ENCODE data around the gene SBF2. TPM values are rescaled to one million over a fixed set of nuclear protein-coding genes. Genes with fewer than 3 reads are reported as not detected.

SBF2 gene
- total RNA-seq, 1 donor from 2014 or later = 12.0 TPM

DNA sequence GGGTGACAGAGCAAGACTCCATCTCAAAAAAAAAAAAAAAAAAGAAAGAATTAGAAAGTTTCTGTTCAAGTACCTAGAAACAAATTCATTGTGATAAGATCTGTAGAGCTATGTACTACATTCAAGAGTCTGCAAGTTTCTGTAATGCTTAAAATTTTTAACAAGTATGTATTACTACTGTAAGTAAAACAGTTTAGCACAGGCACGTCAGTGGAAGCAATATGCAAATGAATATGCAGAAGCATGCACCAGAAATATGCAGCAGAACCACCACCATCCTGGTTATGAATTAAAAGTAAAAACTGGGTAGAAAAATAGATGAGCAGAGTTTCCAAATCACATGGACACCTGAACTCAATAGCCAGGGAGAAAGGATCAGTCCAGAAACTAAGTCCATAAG lies 19.3 kb downstream of the SBF2 start:
- intact Hi-C loops (cut with micrococcal nuclease) = no loop called here
- ChIA-PET CTCF (no interaction called here), POLR2A (no interaction called here)
- H3K27ac Mint-ChIP-seq = no peak overlapping the region
- ATAC-seq (ENCODE audit: low read depth) = no peak
- DNase-seq = no peak
- H3K36me3 Mint-ChIP-seq (ENCODE audit: low read depth) = no peaks in the 10 kb centered on the region
- no peaks in the 10 kb centered on the region for H3K9me3 Mint-ChIP-seq
- TF ChIP-seq, protein P1, sequence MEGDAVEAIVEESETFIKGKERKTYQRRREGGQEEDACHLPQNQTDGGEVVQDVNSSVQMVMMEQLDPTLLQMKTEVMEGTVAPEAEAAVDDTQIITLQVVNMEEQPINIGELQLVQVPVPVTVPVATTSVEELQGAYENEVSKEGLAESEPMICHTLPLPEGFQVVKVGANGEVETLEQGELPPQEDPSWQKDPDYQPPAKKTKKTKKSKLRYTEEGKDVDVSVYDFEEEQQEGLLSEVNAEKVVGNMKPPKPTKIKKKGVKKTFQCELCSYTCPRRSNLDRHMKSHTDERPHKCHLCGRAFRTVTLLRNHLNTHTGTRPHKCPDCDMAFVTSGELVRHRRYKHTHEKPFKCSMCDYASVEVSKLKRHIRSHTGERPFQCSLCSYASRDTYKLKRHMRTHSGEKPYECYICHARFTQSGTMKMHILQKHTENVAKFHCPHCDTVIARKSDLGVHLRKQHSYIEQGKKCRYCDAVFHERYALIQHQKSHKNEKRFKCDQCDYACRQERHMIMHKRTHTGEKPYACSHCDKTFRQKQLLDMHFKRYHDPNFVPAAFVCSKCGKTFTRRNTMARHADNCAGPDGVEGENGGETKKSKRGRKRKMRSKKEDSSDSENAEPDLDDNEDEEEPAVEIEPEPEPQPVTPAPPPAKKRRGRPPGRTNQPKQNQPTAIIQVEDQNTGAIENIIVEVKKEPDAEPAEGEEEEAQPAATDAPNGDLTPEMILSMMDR (IDR thresholded peaks at IDR 0.05) = no peak
- no peaks in the 10 kb centered on the region for H3K27me3 Mint-ChIP-seq
- H3K4me3 Mint-ChIP-seq = no peak overlapping the region
- H3K4me1 Mint-ChIP-seq = peaks cover 6% of the 10 kb centered on the region

DNA sequence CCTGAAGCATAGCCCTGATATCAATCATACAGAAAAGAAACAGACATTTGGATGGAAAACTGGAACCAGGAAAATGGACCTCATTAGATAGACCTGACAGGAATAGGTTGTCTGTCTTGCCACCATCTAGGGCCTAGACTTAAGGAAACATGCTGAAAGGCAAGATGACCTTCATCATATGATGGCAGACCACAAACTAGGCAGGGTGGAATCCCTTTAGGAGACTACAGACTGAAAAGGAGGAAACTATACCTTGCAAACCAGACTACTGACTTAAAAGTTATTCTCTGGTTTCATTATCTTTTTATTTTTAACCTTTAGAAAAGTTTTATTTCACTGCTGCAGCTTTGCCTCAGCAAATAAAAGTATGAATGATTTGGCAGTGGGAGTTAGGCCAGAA lies 20.3 kb downstream of the SBF2 start:
- intact Hi-C loops (cut with micrococcal nuclease) = no loop called here
- H3K27me3 Mint-ChIP-seq = no peaks in the 10 kb centered on the region

DNA sequence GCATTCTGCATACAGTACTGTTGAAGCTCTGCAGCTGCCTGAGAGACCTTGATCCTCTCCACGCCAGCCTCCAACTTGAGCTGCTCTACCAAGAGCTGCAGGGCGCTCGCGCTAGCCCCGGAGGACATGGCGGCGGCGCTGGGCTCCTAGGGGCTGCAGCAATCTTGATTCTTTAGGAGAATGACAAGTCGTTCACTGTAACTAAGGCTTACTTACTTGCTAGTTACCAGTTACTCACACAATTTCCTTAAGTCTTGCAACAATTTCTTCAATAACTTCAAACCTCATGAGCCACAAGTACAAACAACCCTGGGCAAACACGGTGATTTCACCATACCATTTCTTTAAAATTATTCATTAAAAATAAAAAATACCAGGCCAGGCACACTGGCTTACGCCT lies 21.9 kb downstream of the SBF2 start:
- ATAC-seq (ENCODE audit: low read depth) (no peak), DNase-seq (no peak)
- no peak overlapping the region for H3K27ac Mint-ChIP-seq
- ChIA-PET POLR2A (no interaction called here), CTCF (no interaction called here)
- no peaks in the 10 kb centered on the region for H3K27me3 Mint-ChIP-seq
- no peak overlapping the region for H3K4me3 Mint-ChIP-seq
- no peaks in the 10 kb centered on the region for H3K9me3 Mint-ChIP-seq
- no peaks in the 10 kb centered on the region for H3K36me3 Mint-ChIP-seq (ENCODE audit: low read depth)
- intact Hi-C loops (cut with micrococcal nuclease) = no loop called here
- TF ChIP-seq, protein P1 (IDR thresholded peaks at IDR 0.05) = no peak
- peaks cover 6% of the 10 kb centered on the region for H3K4me1 Mint-ChIP-seq

More for the DNA sequence above, 20.3 kb downstream of the SBF2 start:
- Mint-ChIP-seq H3K4me3 (no peak overlapping the region), H3K4me1 (peaks cover 6% of the 10 kb centered on the region), H3K27ac (no peak overlapping the region), H3K9me3 (no peaks in the 10 kb centered on the region), H3K36me3 (ENCODE audit: low read depth) (no peaks in the 10 kb centered on the region)
- TF ChIP-seq, protein P1 (IDR thresholded peaks at IDR 0.05) = no peak
- CTCF ChIA-PET = no interaction called here
- DNase-seq (no peak), ATAC-seq (ENCODE audit: low read depth) (no peak)
- POLR2A ChIA-PET = no interaction called here

DNA sequence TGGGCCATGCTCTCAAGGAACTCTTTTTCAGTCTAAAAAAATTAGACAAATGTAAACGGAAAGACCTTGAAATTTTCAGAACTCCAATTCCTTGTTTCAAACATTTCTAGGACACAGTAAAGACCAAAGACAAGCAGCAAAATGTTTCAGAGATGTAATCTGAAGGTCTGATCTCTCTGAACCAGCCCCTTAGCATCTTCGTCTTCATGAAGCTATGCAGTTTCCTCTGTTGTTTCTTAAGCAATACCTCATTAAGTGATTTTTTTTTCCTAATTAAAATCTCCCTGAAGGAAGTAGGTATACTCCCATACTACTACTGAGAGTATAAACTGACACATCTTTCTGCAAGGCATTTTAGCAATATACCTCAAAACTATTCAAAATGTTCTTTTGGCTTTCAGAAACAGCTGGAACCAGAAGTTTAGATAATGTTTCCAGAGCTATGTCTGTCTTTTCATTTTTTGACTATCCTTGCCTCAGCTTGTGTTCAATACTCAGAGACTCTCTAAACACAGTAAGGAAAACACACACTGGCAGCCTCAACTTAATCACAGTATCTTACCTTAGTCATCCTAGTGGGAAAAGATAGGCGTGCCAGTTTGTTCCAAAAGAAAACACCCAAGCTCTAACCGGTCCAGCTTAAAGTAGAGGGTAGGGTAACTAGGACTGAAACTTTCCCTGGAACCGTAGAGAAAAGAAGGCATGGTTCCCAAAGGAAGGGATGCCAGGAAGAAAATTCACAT lies 25.1 kb downstream of the SBF2 start:
- POLR2A ChIA-PET = no interaction called here
- Mint-ChIP-seq H3K27me3 (no peaks in the 10 kb centered on the region), H3K4me1 (peaks cover 2% of the 10 kb centered on the region), H3K9me3 (peaks cover 3% of the 10 kb centered on the region), H3K27ac (no peak overlapping the region), H3K4me3 (no peak overlapping the region), H3K36me3 (ENCODE audit: low read depth) (peaks cover 2% of the 10 kb centered on the region)
- ATAC-seq (ENCODE audit: low read depth) (no peak), DNase-seq (no peak)
- TF ChIP-seq, protein P1 (IDR thresholded peaks at IDR 0.05) = no peak
- CTCF ChIA-PET = interaction anchor here (0.7 kb wide), 1 partner anchor 39 kb away, joined by 4 read pairs; no protein-coding TSS in a partner anchor
- intact Hi-C loops (cut with micrococcal nuclease) = no loop called here

DNA sequence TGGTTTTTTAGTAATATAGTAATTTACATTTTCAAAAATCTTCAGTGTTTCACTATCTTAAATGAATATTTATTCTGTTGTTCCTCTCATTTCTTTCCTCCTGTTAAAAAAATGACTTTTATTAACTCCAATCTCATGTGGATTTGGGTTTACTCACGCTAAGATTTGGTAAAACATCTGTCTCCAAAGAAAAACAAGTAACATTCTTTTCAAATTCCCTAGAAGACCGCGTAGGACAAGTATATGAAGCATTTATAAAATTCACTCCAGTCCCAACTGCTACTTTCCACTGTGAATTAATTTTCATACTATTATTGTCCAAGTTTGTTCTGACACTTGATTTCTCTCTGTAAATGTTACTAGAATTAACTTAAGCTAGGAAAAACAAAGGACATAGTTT lies 26.2 kb downstream of the SBF2 start:
- POLR2A ChIA-PET = no interaction called here
- H3K27ac Mint-ChIP-seq = no peak overlapping the region

More for the DNA sequence above, 26.2 kb downstream of the SBF2 start:
- Mint-ChIP-seq H3K9me3 (peaks cover 3% of the 10 kb centered on the region), H3K27me3 (no peaks in the 10 kb centered on the region), H3K4me1 (no peaks in the 10 kb centered on the region), H3K4me3 (no peak overlapping the region), H3K36me3 (ENCODE audit: low read depth) (peaks cover 2% of the 10 kb centered on the region)
- no peak for DNase-seq
- CTCF ChIA-PET = no interaction called here
- TF ChIP-seq, protein P1 (IDR thresholded peaks at IDR 0.05) = no peak
- no peak for ATAC-seq (ENCODE audit: low read depth)
- intact Hi-C loops (cut with micrococcal nuclease) = no loop called here
